Globus pallidus (tissue), 1 donor: Measurements from ENCODE around the gene GABRB3.
"Not testable (repeated sequence)": the region's sequence is repeated elsewhere in the genome, so short reads cannot be mapped to it uniquely, and the experiment has no call there.

Experiments used
- DNase-seq: peaks from one replicate; pipeline ENCODE4 v3.0.0-alpha.2; 2015; ENCODE audit warnings: low spot score

Gene GABRB3

GRCh38 chr15:26736502-26737248, 36.2 kb downstream of the GABRB3 start:
- no peak for DNase-seq

- no peak for DNase-seq
Observed at GRCh38 chr15:26731965-26732364, 40.9 kb downstream of the GABRB3 start.

- DNase-seq, result no peak
Observed at GRCh38 chr15:26729581-26729980, 43.3 kb downstream of the GABRB3 start.

DNA sequence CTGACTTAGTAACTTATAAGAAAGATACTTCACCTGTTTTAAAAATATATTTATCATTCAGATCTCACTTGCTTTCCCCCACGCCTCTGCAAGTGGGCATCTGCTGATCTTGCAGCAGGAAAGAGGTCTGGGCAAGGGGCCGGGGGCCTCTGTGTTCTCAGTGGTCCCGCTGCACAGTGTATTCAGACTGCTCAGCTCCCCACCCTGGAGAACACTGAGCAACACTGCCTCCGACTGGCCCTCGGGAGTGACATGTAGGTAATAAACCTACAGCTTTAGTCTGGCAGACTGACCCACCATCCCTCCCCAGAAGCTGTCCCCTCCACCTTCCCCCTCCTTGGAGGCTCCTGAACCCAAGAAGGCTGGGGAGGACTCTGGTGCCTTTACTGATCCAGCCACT, 43.8 kb downstream of the GABRB3 start:
- DNase-seq, result no peak

- DNase-seq, result no peak
Observed at GRCh38 chr15:26724381-26725150, 48.3 kb downstream of the GABRB3 start.

- DNase-seq, result no peak
Observed at GRCh38 chr15:26722621-26723160, 50.2 kb downstream of the GABRB3 start.

DNA sequence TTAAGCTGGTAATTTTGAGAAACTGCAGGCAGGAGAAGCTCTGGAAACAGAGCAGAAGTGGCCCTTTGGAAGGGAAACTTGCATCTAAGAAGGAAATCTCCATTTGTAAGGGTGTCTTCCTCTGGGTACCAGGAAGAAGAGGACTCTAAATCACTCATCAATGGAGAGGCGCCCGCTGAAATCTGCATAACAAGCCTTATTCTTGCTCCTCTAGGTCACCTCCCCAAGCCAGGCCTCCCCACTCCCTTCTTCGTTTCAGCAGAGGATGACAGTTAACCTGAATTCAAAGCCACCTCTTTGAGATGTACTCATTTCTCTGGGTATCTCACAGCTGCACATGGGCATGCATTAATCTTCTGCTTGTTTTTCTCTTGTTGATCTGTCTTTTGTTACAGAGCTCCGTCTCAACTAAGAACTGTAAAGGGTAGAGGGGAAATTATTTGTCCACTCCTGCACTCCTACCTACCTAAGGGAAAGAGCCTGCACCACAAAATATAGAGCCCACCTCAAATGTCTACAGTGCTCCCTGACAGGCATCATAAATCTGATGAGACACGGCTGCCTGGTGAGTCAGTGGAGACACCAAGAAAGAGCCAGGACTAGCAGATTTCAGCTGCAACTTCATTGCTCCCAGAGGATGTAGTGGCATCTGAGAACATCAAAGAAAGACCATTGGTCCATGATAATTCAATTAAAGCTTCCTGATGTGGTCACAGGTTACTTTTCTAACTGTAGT, 51.5 kb downstream of the GABRB3 start:
- no peak for DNase-seq

DNA sequence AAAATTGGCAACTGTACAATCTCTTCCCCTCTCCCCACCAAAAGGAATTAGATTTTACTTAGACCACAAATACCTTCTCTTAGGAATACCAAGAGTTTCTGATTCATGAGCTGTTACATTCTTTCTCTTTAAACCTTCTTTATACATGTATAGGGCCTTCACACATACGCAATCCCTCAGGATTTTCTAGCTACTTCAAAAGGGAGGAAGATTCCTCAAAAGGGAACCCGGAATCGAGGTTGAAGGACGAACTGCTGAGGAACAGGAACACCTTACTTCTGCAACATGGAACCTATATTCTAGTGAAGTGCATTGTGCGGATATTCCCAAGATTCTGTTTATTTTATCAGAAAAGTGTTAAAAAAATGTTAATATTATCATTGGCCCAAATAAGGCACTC, 52.3 kb downstream of the GABRB3 start:
- DNase-seq, result no peak

DNA sequence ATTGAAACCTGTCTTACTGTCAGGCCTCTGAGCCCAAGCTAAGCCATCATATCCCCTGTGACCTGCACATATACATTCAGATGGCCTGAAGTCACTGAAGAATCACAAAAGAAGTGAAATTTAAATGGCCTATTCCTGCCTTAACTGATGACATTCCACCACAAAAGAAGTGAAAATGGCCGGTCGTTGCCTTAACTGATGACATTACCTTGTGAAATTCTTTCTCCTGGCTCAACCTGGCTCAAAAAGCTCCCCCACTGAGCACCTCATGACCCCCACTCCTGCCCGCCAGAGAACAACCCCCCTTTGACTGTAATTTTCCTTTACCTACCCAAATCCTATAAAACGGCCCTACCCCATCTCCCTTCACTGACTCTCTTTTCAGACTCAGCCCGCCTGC, 53.0 kb downstream of the GABRB3 start:
- DNase-seq, result not testable (repeated sequence)

GRCh38 chr15:26716069-26716468, 56.8 kb downstream of the GABRB3 start:
- DNase-seq, result no peak

- DNase-seq, result no peak
Observed at GRCh38 chr15:26713498-26713897, 59.4 kb downstream of the GABRB3 start.

- DNase-seq, result no peak
Observed at GRCh38 chr15:26712335-26712734, 60.5 kb downstream of the GABRB3 start.

DNA sequence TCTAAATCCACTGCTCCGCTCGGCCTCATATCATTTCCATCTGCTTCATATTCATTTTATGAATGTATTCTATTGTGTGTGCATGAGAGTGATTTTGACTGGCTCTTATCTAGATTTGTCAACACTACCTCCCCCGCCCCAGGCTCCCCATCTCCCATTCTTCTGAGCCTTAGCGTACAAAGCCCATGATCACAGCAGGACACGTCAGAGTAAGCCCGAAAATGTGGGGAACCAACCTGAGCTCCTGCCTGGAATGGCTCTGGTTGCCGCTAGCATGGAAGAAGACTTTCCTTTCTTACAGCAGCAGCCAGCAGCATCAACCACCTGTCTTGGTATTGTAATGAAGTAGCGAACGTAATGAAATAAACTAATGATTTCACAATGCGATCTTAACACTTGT, 61.4 kb downstream of the GABRB3 start:
- no peak for DNase-seq

- DNase-seq, result no peak
Observed at GRCh38 chr15:26702381-26702780, 70.5 kb downstream of the GABRB3 start.

GRCh38 chr15:26698555-26698954, 74.3 kb downstream of the GABRB3 start:
- no peak for DNase-seq

- DNase-seq, result no peak
Observed at GRCh38 chr15:26697913-26698312, 75.0 kb downstream of the GABRB3 start.

DNA sequence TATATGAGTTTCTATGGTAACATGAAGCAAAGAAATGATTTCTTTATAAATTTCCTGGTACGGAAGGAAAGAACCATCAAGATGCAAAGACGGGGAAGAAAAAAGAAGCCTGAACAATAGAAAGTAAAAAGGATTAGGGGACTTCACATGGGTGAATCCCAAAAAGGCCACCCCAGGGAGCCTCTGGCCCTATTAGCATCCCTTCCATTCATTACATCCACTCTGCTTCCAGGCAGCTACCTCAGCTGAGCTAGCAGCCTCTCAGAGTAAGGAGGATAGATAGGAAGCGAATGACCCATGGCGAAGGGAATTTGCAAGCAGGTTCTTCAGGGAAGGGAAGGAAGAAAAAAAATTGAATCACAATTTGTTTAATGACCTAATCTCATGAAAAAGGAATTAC, 81.6 kb downstream of the GABRB3 start:
- DNase-seq, result no peak

- no peak for DNase-seq
Observed at GRCh38 chr15:26690778-26691177, 82.1 kb downstream of the GABRB3 start.

GRCh38 chr15:26689462-26689861, 83.4 kb downstream of the GABRB3 start:
- no peak for DNase-seq

GRCh38 chr15:26686547-26687187, 86.2 kb downstream of the GABRB3 start:
- no peak for DNase-seq

GRCh38 chr15:26682598-26683164, 90.2 kb downstream of the GABRB3 start:
- no peak for DNase-seq

GRCh38 chr15:26679927-26680326, 92.9 kb downstream of the GABRB3 start:
- DNase-seq, result no peak
